NT2/D1 (cell line): ENCODE results near the gene ACSF2.

Experiments used
- DNase-seq: peaks from one replicate; pipeline ENCODE4 v3.0.0-alpha.2; 2011; ENCODE audit warnings: low read depth, low spot score
- H3K27me3 ChIP-seq: 2 replicates; pipeline ENCODE4 v1.6.0; 2011; ENCODE audit warnings: mild to moderate bottlenecking; ENCODE audit not compliant: insufficient read length, insufficient read depth
- H3K36me3 ChIP-seq: 2 replicates; pipeline ENCODE4 v1.6.1; 2011; ENCODE audit warnings: mild to moderate bottlenecking, low read length, mixed read lengths; ENCODE audit not compliant: insufficient read depth, insufficient read length
- H3K4me1 ChIP-seq: 2 replicates; pipeline ENCODE4 v1.5.1; 2011; ENCODE audit not compliant: insufficient read depth, insufficient read length
- H3K4me3 ChIP-seq: 2 replicates; pipeline ENCODE4 v1.5.1; 2011; ENCODE audit warnings: low read depth; ENCODE audit not compliant: insufficient read length
- H3K9ac ChIP-seq: 2 replicates; pipeline ENCODE4 v1.6.0; 2011; ENCODE audit warnings: low read depth; ENCODE audit not compliant: insufficient read length
- H3K9me3 ChIP-seq: 2 replicates; pipeline ENCODE4 v1.5.1; 2011; ENCODE audit warnings: mild to moderate bottlenecking, low read length; ENCODE audit not compliant: insufficient read depth
- SUZ12 ChIP-seq: IDR thresholded peaks from 2 replicates; pipeline ENCODE4 v1.6.1; 2011; ENCODE audit not compliant: insufficient read length, insufficient read depth; ENCODE audit errors: extremely low read depth
- YY1 ChIP-seq: IDR thresholded peaks from 2 replicates; pipeline ENCODE4 v1.6.1; 2011; ENCODE audit not compliant: insufficient read length, insufficient read depth
- ZNF274 ChIP-seq: IDR thresholded peaks from 2 replicates; pipeline ENCODE4 v1.6.1; 2011; ENCODE audit warnings: mild to moderate bottlenecking, low read depth, low read length

Gene ACSF2

DNA sequence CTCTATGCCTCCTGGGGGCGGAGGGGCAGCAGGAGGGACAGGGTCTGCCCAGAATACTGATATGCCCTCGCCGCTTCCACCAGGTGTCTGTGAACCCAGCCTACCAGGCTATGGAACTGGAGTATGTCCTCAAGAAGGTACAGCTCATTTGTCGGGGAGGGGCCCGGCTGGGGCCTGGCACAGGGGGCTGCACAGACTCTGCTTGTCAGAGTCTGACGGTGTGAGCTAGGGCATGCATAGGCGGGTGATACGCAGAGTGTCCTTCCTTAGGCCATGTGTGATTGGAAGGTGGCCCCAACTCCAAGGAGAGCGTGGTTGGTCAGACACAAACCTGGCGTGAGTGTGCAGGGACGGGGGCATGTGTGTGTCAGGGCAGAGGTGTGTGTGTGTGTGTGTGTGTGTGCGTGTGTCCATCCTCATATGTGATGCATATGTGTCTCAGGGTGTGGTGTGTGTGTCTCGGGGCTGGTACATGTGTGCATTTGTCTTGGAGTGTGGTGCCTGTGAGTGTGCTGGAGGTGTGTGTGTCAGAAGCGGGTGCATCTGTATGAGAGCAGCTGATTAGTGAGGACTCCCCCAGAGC, 35.6 kb downstream of the ACSF2 start:
- Histone ChIP-seq H3K27me3 (no peaks in the 10 kb centered on the region), H3K4me1 (peaks cover 4% of the 10 kb centered on the region), H3K9ac (no peak overlapping the region), H3K9me3 (no peaks in the 10 kb centered on the region), H3K4me3 (no peak overlapping the region), H3K36me3 (no peaks in the 10 kb centered on the region)
- no peak for TF ChIP-seq SUZ12
- no peak for TF ChIP-seq YY1
- no peak for DNase-seq

DNA sequence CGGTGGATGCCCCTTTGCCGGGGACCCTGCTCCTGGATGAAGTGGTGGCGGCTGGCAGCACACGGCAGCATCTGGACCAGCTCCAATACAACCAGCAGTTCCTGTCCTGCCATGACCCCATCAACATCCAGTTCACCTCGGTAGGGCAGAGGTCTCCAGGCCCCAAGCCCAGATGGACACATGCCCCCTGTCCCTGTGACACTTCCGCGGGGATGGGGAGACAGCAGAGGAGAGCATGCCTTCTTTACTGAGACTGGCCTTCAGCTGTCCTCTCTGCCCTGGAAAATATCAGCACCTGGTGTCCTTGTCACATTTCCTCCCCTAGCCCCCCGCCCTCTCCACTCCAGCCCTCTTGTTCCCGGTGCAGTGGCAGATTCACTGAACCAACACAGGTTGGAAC, 36.4 kb downstream of the ACSF2 start:
- no peaks in the 10 kb centered on the region for H3K27me3 ChIP-seq
- H3K4me3 ChIP-seq, result no peak overlapping the region
- no peak overlapping the region for H3K9ac ChIP-seq
- DNase-seq, result no peak
- H3K9me3 ChIP-seq, result no peaks in the 10 kb centered on the region
- peaks cover 9% of the 10 kb centered on the region for H3K4me1 ChIP-seq
- no peaks in the 10 kb centered on the region for H3K36me3 ChIP-seq
- TF ChIP-seq ZNF274 (no peak), YY1 (no peak), SUZ12 (no peak)

DNA sequence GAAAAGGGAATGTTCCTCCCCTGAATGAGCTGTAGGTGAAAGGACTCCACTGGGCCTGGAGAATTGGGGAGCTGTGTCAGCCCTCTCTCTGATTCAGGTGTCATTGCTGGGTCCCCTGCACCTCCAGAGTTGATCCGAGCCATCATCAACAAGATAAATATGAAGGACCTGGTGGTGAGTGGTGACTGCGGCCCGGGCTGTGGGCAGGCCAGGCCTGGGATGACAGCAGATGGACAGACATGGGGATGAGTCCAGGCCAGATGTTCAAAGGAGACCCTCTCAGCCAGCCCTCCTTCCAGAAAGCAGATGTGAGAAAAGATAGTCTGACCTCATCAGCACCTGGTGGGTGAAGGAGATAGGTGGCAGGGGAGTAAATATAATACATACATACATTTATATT, 38.1 kb downstream of the ACSF2 start:
- H3K36me3 ChIP-seq, result no peaks in the 10 kb centered on the region
- DNase-seq, result no peak

DNA sequence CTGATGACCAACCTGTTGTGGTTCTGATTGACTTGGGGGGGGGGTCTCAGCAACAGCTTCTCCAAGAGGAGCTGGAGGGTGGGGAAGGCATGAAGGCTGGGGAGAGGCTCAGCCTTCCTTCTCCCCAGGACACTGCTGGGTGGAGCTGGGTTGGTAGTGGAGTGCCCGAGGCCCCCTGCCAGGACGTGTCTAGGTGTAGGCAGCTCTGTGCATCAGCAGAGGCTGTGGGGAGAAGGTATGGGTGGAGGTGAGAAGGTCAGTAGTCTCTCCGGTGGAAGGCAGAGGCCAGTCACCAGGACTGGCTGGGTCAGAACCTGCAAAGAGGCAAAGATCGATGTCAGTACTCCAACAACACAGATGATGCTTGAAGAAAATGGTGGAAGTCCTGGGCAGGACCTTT, 38.7 kb downstream of the ACSF2 start:
- TF ChIP-seq ZNF274 (no peak), YY1 (no peak), SUZ12 (no peak)
- Histone ChIP-seq H3K27me3 (no peaks in the 10 kb centered on the region), H3K4me1 (peaks cover 14% of the 10 kb centered on the region), H3K9me3 (no peaks in the 10 kb centered on the region; the same call in 1 of the 2 replicates), H3K9ac (no peak overlapping the region), H3K36me3 (no peaks in the 10 kb centered on the region), H3K4me3 (no peak overlapping the region)
- no peak for DNase-seq

More for the DNA sequence above, 38.1 kb downstream of the ACSF2 start:
- TF ChIP-seq YY1, result no peak
- no peak for TF ChIP-seq ZNF274
- TF ChIP-seq SUZ12, result no peak
- no peaks in the 10 kb centered on the region; the same call in 1 of the 2 replicates for H3K9me3 ChIP-seq
- no peaks in the 10 kb centered on the region for H3K27me3 ChIP-seq
- H3K4me1 ChIP-seq, result peaks cover 14% of the 10 kb centered on the region
- H3K9ac ChIP-seq, result no peak overlapping the region
- H3K4me3 ChIP-seq, result no peak overlapping the region

DNA sequence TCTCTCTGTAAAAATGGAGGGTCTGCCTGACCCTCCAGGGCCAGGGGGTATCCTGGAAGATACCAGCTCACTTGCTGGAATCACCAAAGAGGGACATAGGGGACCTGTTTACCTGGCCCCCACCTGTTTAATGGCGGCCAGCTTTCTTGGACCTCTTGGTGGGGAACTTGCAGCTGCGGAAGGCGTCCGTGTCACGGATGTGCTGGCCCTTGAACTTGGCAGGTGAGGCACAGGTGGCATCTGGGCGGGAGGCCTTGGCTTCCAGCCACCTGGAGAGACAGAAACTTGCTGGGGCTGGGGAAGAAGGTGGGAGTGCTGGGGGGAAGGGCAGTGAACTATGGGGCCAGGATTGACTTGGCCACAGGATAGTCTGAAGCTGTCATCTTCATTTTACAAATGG, 39.2 kb downstream of the ACSF2 start:
- Histone ChIP-seq H3K4me1 (peaks cover 14% of the 10 kb centered on the region), H3K4me3 (no peak overlapping the region), H3K9ac (no peak overlapping the region), H3K36me3 (no peaks in the 10 kb centered on the region), H3K9me3 (no peaks in the 10 kb centered on the region; the same call in 1 of the 2 replicates), H3K27me3 (no peaks in the 10 kb centered on the region)
- DNase-seq, result no peak
- no peak for TF ChIP-seq ZNF274
- TF ChIP-seq YY1, result no peak
- TF ChIP-seq SUZ12, result no peak

DNA sequence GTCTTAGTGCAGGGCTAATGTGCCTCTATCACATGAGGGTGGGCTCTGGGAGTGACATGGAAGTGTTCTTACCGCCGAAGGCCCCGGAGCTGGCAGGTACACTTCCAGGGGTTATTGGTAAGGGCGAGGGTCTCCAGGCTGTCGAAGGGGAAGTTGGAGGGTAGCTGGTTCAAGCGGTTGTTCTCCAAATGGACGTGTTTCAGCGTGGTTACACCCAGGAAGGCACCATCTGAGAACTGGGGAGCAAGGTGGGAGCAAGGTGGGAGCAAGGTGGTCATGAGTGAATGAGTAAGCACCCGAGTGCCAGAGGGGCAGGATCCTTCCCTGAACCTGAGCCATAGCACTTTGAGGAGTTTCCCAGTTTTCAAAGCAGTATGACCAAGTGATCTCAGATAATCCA, 39.6 kb downstream of the ACSF2 start:
- Histone ChIP-seq H3K36me3 (no peaks in the 10 kb centered on the region), H3K9me3 (no peaks in the 10 kb centered on the region; the same call in 1 of the 2 replicates), H3K27me3 (no peaks in the 10 kb centered on the region), H3K9ac (no peak overlapping the region), H3K4me1 (peaks cover 14% of the 10 kb centered on the region), H3K4me3 (no peak overlapping the region)
- no peak for DNase-seq
- TF ChIP-seq SUZ12 (no peak), ZNF274 (no peak), YY1 (no peak)

DNA sequence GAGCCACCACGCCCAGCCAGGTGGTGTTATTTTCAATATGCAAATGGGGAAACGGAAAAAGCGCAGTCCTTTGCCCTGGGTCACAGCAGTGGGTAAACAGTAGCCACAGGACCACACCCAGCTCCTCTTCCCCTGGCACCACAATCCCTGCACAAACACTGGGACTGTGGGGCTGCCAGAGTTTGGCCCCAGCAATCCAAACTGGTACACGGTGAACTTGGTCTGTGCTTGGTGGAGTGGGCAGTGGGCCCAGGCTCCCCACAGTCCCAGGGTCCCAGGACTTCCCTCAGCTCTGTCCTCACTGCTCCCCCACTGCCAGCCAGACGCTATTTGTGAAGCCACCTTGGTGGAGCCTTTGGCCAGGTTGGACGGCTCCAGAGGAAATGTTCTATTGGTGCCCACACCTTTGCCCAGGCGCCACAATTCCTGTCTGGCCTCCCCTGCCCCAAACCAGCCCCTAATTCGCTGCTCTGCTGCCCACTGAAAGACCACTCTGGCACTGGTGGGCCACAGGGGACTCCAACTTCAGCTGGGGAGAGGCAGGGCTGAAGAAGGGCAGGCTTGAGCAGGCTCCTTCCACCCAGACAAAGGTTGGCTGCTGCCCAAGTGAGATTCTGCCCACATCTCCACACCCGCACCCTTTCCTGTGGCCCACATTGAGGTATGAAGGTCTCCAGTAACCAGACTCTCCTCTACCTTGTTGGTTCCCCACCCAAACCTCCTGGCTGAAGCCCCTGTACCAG, 40.5 kb downstream of the ACSF2 start:
- Histone ChIP-seq H3K4me3 (no peak overlapping the region), H3K4me1 (peaks cover 16% of the 10 kb centered on the region), H3K9me3 (no peaks in the 10 kb centered on the region; the same call in 1 of the 2 replicates), H3K27me3 (no peaks in the 10 kb centered on the region), H3K9ac (no peak overlapping the region), H3K36me3 (no peaks in the 10 kb centered on the region)
- no peak for DNase-seq
- TF ChIP-seq YY1 (no peak), SUZ12 (no peak), ZNF274 (no peak)
